ENCODE results near the gene SIGLEC15. TPM values are rescaled to one million over a fixed set of nuclear protein-coding genes. Genes with fewer than 3 reads are reported as not detected.
A peak's percentile ranks its signal among the peaks of the same experiment; 100 is the strongest.

Gene SIGLEC15
- total and polyA plus RNA-seq, 4 donors, result 0.17 to 0.42 (median 0.29) TPM

DNA sequence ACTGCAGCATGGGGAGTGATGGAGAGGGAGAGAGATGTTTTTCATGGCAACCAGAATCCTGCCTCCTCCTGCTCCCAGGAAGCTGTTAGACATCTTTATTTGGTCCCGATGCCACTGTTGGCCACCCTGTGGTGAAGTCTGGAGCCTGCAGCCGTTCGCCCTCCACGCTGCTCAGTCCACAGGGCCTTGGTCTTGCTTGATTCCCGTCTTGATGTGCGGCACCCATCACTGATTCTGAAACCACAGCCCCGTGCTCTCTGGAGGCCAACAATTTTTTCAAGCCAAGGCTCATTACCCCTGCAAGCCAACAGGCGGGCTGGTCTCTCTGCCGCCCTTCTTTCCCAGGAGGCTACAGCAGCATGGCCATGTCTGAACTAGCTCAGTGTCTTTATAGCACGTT is 24.5 kb downstream of the SIGLEC15 start:
- Histone ChIP-seq H3K4me3 (ENCODE audit: low read depth in 1 of 3, low read length in 3 of 3) (no peak overlapping the region), H3K9me3 (ENCODE audit: control insufficient read depth in 4 of 4, low read length in 3 of 4) (no peaks in the 10 kb centered on the region), H3K4me1 (ENCODE audit: control insufficient read depth in 4 of 4, insufficient read depth in 4 of 4, low read length in 3 of 4) (peaks cover 0 to 16% (median 9%) of the 10 kb centered on the region in 4 donors), H3K9ac (ENCODE audit: low read depth in 1 of 2, low read length in 2 of 2) (no peak overlapping the region), H3K36me3 (ENCODE audit: control insufficient read depth in 4 of 4, insufficient read depth in 3 of 4, low read depth in 1 of 4, low read length in 3 of 4) (peaks cover 0 to 22% (median 20%) of the 10 kb centered on the region in 4 donors), H3K27ac (ENCODE audit: low read depth in 1 of 2, low read length in 2 of 2) (no peak overlapping the region), H3K27me3 (ENCODE audit: control insufficient read depth in 4 of 4, insufficient read depth in 4 of 4, low read length in 3 of 4) (no peaks in the 10 kb centered on the region)
- DNase-seq (ENCODE audit: low spot score), result no peak
- WGBS, result 96% methylated on average over 10 of the region's 10 CpGs
- no peak for TF ChIP-seq YY1 (IDR thresholded peaks at IDR 0.05)
- TF ChIP-seq EGR1 (IDR thresholded peaks at IDR 0.05; ENCODE audit: low read depth in 2 of 2), result no peak
- TF ChIP-seq, protein P1, sequence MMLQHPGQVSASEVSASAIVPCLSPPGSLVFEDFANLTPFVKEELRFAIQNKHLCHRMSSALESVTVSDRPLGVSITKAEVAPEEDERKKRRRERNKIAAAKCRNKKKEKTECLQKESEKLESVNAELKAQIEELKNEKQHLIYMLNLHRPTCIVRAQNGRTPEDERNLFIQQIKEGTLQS (IDR thresholded peaks at IDR 0.05), result no peak
- no peak for TF ChIP-seq RAD21 (IDR thresholded peaks at IDR 0.05)
- TF ChIP-seq FOXA1 (IDR thresholded peaks at IDR 0.05), result no peak
- no peak for TF ChIP-seq JUND (IDR thresholded peaks at IDR 0.05)
- TF ChIP-seq HNF4A (conservative IDR thresholded peaks at IDR 0.05), result no peak
- TF ChIP-seq, protein P2, sequence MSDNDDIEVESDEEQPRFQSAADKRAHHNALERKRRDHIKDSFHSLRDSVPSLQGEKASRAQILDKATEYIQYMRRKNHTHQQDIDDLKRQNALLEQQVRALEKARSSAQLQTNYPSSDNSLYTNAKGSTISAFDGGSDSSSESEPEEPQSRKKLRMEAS (IDR thresholded peaks at IDR 0.05), result no peak
- no peak for TF ChIP-seq TAF1 (conservative IDR thresholded peaks at IDR 0.05)
- TF ChIP-seq FOXA2 (IDR thresholded peaks at IDR 0.05), result no peak
- TF ChIP-seq, protein P3, sequence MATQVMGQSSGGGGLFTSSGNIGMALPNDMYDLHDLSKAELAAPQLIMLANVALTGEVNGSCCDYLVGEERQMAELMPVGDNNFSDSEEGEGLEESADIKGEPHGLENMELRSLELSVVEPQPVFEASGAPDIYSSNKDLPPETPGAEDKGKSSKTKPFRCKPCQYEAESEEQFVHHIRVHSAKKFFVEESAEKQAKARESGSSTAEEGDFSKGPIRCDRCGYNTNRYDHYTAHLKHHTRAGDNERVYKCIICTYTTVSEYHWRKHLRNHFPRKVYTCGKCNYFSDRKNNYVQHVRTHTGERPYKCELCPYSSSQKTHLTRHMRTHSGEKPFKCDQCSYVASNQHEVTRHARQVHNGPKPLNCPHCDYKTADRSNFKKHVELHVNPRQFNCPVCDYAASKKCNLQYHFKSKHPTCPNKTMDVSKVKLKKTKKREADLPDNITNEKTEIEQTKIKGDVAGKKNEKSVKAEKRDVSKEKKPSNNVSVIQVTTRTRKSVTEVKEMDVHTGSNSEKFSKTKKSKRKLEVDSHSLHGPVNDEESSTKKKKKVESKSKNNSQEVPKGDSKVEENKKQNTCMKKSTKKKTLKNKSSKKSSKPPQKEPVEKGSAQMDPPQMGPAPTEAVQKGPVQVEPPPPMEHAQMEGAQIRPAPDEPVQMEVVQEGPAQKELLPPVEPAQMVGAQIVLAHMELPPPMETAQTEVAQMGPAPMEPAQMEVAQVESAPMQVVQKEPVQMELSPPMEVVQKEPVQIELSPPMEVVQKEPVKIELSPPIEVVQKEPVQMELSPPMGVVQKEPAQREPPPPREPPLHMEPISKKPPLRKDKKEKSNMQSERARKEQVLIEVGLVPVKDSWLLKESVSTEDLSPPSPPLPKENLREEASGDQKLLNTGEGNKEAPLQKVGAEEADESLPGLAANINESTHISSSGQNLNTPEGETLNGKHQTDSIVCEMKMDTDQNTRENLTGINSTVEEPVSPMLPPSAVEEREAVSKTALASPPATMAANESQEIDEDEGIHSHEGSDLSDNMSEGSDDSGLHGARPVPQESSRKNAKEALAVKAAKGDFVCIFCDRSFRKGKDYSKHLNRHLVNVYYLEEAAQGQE (IDR thresholded peaks at IDR 0.05), result no peak
- no peak for TF ChIP-seq GABPA (IDR thresholded peaks at IDR 0.05 in 1 of 2, conservative IDR thresholded peaks at IDR 0.05 in 1 of 2)
- TF ChIP-seq, protein P4, sequence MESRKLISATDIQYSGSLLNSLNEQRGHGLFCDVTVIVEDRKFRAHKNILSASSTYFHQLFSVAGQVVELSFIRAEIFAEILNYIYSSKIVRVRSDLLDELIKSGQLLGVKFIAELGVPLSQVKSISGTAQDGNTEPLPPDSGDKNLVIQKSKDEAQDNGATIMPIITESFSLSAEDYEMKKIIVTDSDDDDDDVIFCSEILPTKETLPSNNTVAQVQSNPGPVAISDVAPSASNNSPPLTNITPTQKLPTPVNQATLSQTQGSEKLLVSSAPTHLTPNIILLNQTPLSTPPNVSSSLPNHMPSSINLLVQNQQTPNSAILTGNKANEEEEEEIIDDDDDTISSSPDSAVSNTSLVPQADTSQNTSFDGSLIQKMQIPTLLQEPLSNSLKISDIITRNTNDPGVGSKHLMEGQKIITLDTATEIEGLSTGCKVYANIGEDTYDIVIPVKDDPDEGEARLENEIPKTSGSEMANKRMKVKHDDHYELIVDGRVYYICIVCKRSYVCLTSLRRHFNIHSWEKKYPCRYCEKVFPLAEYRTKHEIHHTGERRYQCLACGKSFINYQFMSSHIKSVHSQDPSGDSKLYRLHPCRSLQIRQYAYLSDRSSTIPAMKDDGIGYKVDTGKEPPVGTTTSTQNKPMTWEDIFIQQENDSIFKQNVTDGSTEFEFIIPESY (IDR thresholded peaks at IDR 0.05), result no peak
- no peak for TF ChIP-seq RXRA (IDR thresholded peaks at IDR 0.05)
- TF ChIP-seq HNF4G (IDR thresholded peaks at IDR 0.05), result no peak

DNA sequence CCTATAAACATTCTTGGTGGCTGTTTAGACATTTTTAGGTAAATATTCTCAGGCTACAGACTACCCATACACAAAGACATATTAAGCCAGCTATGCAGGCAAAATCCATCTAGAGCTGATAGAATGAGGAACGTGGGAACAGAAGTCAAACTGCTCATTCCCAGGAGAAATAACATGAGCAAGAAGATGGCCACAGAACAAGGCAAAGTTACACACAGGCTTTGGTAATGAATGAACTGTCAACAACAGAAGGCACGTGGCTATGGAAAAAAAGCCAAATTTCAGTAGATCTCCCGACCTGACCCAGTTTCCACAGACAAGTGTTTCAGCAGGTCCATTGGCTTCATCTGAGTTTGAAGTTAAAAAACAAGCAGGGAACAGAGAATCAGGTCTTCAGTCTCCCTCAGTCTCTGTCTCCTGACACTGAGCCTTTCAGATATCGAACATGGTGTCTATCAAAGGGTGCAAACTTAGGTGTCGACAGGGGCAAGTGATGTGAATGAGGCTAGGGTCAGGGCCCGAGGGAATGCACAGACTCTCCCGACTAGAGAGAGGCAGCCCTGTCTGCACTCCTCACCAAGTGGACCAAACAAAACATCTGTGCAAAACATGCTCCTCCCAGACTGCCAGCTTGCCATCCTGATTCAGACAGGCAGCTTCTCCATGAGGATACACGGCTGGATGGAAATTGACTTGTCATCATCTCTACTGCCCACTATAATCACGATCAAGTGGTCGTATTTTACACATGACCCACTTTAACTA is 25.9 kb downstream of the SIGLEC15 start:
- Histone ChIP-seq H3K36me3 (ENCODE audit: control insufficient read depth in 4 of 4, insufficient read depth in 3 of 4, low read depth in 1 of 4, low read length in 3 of 4) (peaks cover 3 to 32% (median 25%) of the 10 kb centered on the region in 4 donors), H3K27ac (ENCODE audit: low read depth in 1 of 2, low read length in 2 of 2) (peak overlapping the region; percentile 8 to 18)
- 67% methylated on average over 10 of the region's 10 CpGs for WGBS
- TF ChIP-seq, protein P1 (IDR thresholded peaks at IDR 0.05), result no peak
- TF ChIP-seq, protein P2 (IDR thresholded peaks at IDR 0.05), result no peak
- no peak for TF ChIP-seq TAF1 (conservative IDR thresholded peaks at IDR 0.05)
- TF ChIP-seq, protein P4 (IDR thresholded peaks at IDR 0.05), result no peak
- no peak for TF ChIP-seq RAD21 (IDR thresholded peaks at IDR 0.05)
- no peak for TF ChIP-seq JUND (IDR thresholded peaks at IDR 0.05)
- TF ChIP-seq RXRA (IDR thresholded peaks at IDR 0.05), result peak; percentile 48 to 63
- TF ChIP-seq, protein P5, sequence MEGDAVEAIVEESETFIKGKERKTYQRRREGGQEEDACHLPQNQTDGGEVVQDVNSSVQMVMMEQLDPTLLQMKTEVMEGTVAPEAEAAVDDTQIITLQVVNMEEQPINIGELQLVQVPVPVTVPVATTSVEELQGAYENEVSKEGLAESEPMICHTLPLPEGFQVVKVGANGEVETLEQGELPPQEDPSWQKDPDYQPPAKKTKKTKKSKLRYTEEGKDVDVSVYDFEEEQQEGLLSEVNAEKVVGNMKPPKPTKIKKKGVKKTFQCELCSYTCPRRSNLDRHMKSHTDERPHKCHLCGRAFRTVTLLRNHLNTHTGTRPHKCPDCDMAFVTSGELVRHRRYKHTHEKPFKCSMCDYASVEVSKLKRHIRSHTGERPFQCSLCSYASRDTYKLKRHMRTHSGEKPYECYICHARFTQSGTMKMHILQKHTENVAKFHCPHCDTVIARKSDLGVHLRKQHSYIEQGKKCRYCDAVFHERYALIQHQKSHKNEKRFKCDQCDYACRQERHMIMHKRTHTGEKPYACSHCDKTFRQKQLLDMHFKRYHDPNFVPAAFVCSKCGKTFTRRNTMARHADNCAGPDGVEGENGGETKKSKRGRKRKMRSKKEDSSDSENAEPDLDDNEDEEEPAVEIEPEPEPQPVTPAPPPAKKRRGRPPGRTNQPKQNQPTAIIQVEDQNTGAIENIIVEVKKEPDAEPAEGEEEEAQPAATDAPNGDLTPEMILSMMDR (IDR thresholded peaks at IDR 0.05; ENCODE audit: low read depth, low read length, missing input control), result no peak
- no peak for TF ChIP-seq GABPA (IDR thresholded peaks at IDR 0.05 in 1 of 2, conservative IDR thresholded peaks at IDR 0.05 in 1 of 2)
- TF ChIP-seq HNF4G (IDR thresholded peaks at IDR 0.05), result no peak
- no peak for TF ChIP-seq NR2F2 (IDR thresholded peaks at IDR 0.05)
- peak; percentile 72 for TF ChIP-seq FOXA2 (IDR thresholded peaks at IDR 0.05)
- TF ChIP-seq FOXA1 (IDR thresholded peaks at IDR 0.05), result no peak
- TF ChIP-seq YY1 (IDR thresholded peaks at IDR 0.05), result peak; percentile 37
- no peak for TF ChIP-seq EGR1 (IDR thresholded peaks at IDR 0.05; ENCODE audit: low read depth in 2 of 2)
- peak; percentile 31 to 33 for TF ChIP-seq HNF4A (conservative IDR thresholded peaks at IDR 0.05)
- TF ChIP-seq SP1 (IDR thresholded peaks at IDR 0.05), result peak; percentile 51

More for the DNA sequence above, 25.9 kb downstream of the SIGLEC15 start:
- Histone ChIP-seq H3K27me3 (ENCODE audit: control insufficient read depth in 4 of 4, insufficient read depth in 4 of 4, low read length in 3 of 4) (no peaks in the 10 kb centered on the region), H3K4me3 (ENCODE audit: low read depth in 1 of 3, low read length in 3 of 3) (no peak overlapping the region), H3K9me3 (ENCODE audit: control insufficient read depth in 4 of 4, low read length in 3 of 4) (no peaks in the 10 kb centered on the region), H3K4me1 (ENCODE audit: control insufficient read depth in 4 of 4, insufficient read depth in 4 of 4, low read length in 3 of 4) (peaks cover 0 to 16% (median 9%) of the 10 kb centered on the region in 4 donors), H3K9ac (ENCODE audit: low read depth in 1 of 2, low read length in 2 of 2) (no peak overlapping the region)
- DNase-seq (ENCODE audit: low spot score), result no peak

Data from liver (tissue), 9 donors.